GM12878 (cell line): Measurements from ENCODE around the gene N4BP2L2. TPM values are rescaled to one million over a fixed set of nuclear protein-coding genes. Genes with fewer than 3 reads are reported as not detected.
A peak's percentile ranks its signal among the peaks of the same experiment; 100 is the strongest.

ENCODE experiments used
- ATAC-seq: fragments of 200-7000 bp; cut with Tn5 transposase; 3 replicates; pipeline ENCODE4 v1.9.1; 2020; ENCODE audit warnings: mild to moderate bottlenecking, moderate library complexity
- BruUV-seq: library from RNA; stranded (reverse); fragments of 400-500 nt; replicated peaks from 2 replicates; lab custom pipeline; 2021; lab: Mats Ljungman, UMichigan
- CTCF ChIA-PET: fragments of 300-600 bp; sonication (Branson Sonifier 250); formaldehyde crosslinking; extraction: SDS; loops from one replicate; lab custom pipeline; 2021; ENCODE audit warnings: inconsistent platforms; lab: Yijun Ruan, JAX
- POLR2A ChIA-PET: fragments of 350-600 bp; formaldehyde crosslinking; extraction: SDS; loops from one replicate; lab custom pipeline; 2021; ENCODE audit warnings: inconsistent platforms; lab: Charles Lee
- RAD21 ChIA-PET: fragments of 300-600 bp; sonication (Branson Sonifier 250); formaldehyde crosslinking; loops from one replicate; lab custom pipeline; 2023; ENCODE audit warnings: antibody characterized with exemption; ENCODE audit not compliant: unreplicated experiment; lab: Charles Lee
- SMC1A ChIA-PET: fragments of 300-600 bp; sonication (Branson Sonifier 250); formaldehyde crosslinking; loops from one replicate; lab custom pipeline; 2023; ENCODE audit not compliant: unreplicated experiment, uncharacterized antibody; lab: Charles Lee
- DNase-seq: peaks from one replicate; pipeline ENCODE4 v3.0.0-alpha.2; 2011; ENCODE audit warnings: low read depth, low spot score
- FAIRE-seq: peaks from 3 replicates; lab custom pipeline; 2011; peaks lifted over from hg19 to GRCh38; lab: Jason Lieb, UNC
- H2AFZ ChIP-seq: 2 replicates; pipeline ENCODE4 v1.6.0; 2011; ENCODE audit warnings: low read depth, low read length, control low read depth; ENCODE audit not compliant: control insufficient read depth
- H3K27ac ChIP-seq: 2 replicates; pipeline ENCODE4 v1.5.1; 2011; ENCODE audit warnings: control low read depth; ENCODE audit not compliant: control insufficient read depth, insufficient read depth
- H3K27me3 ChIP-seq, 2 experiments: replicated peaks in 1 of 2; 2 replicates each; pipeline versions ENCODE4 v1.6.0 to v1.6.1; 2011; ENCODE audit warnings: low read length in 1 of 2; ENCODE audit not compliant: control insufficient read depth in 2 of 2, insufficient read depth in 2 of 2
- H3K36me3 ChIP-seq, 2 experiments: 2 replicates each; pipeline ENCODE4 v1.5.1; 2011; ENCODE audit warnings: low read length in 1 of 2; ENCODE audit not compliant: control insufficient read depth in 2 of 2, insufficient read depth in 2 of 2
- H3K4me1 ChIP-seq: 2 replicates; pipeline ENCODE4 v1.6.1; 2011; ENCODE audit warnings: mild to moderate bottlenecking, low read length, moderate library complexity, mixed read lengths; ENCODE audit not compliant: control insufficient read depth, insufficient read depth
- H3K4me2 ChIP-seq: 2 replicates; pipeline ENCODE4 v1.6.0; 2011; ENCODE audit warnings: control low read depth; ENCODE audit not compliant: control insufficient read depth, insufficient read depth
- H3K4me3 ChIP-seq: fragments of 200-600 bp; sonication (generic); 2 replicates; pipeline ENCODE4 v1.5.1; 2016
- H3K79me2 ChIP-seq: 2 replicates; pipeline ENCODE4 v1.6.0; 2011; ENCODE audit warnings: low read length; ENCODE audit not compliant: control insufficient read depth, insufficient read depth
- H3K9ac ChIP-seq: 2 replicates; pipeline ENCODE4 v1.8.0; 2011; ENCODE audit warnings: low read length, control low read depth, mixed read lengths; ENCODE audit not compliant: control insufficient read depth, insufficient read depth
- H3K9me3 ChIP-seq: replicated peaks from 3 replicates; pipeline ENCODE4 v1.5.1; 2011; ENCODE audit warnings: mild to moderate bottlenecking, low read length; ENCODE audit not compliant: control insufficient read depth, insufficient read depth
- H4K20me1 ChIP-seq: 2 replicates; pipeline ENCODE4 v1.6.0; 2011; ENCODE audit not compliant: control insufficient read depth, insufficient read depth
- CREB1 ChIP-seq: IDR thresholded peaks from 2 replicates; pipeline ENCODE4 v1.6.1; 2012; ENCODE audit warnings: low read depth, mild to moderate bottlenecking, inconsistent platforms
- MEF2A ChIP-seq: IDR thresholded peaks from 2 replicates; pipeline ENCODE4 v1.6.1; 2011; ENCODE audit warnings: low read depth, mild to moderate bottlenecking, low read length, moderate library complexity; ENCODE audit not compliant: insufficient read depth
- POLR2A ChIP-seq: IDR thresholded peaks from 2 replicates; pipeline ENCODE4 v1.6.1; 2011; ENCODE audit warnings: low read depth, mild to moderate bottlenecking, low read length
- ZNF207 ChIP-seq: fragments of 450-650 bp; IDR thresholded peaks from 2 replicates; pipeline ENCODE4 v1.6.1; 2014; ENCODE audit warnings: antibody characterized with exemption, mild to moderate bottlenecking, borderline replicate concordance
- WGBS: methylation state at CpG from one replicate; pipeline ENCODE4 v1.1.6; 2016; ENCODE audit warnings: low lambda C conversion rate; ENCODE audit not compliant: insufficient replicate concordance, insufficient coverage; ENCODE audit errors: missing lambda C conversion rate; 5-methylcytosine and 5-hydroxymethylcytosine counted together
- in situ Hi-C: fragments of 300-500 bp; cut with MboI; formaldehyde crosslinking; loops from 9 replicates; pipeline ENCODE4 v1.14.3; 2018; ENCODE audit warnings: mixed read lengths
- intact Hi-C: fragments of 100-400 bp; cut with micrococcal nuclease; formaldehyde crosslinking; loops from one replicate; pipeline ENCODE4 v1.14.2; 2022; ENCODE audit not compliant: unreplicated experiment
- polyA plus RNA-seq, 11 experiments: library from polyadenylated mRNA; depleted of rRNA in 4 of 11; unstranded in 6 of 11; stranded (reverse) in 5 of 11; fragments of >200 nt; fragmentation: Nextera tagmentation in 4 of 11; fragmentation: Illumina TruSeq in 1 of 11; extraction: Ambion mirVana in 4 of 11; extraction: Trizol in 1 of 11; gene quantifications; 1 replicate in 1 of 11; 2 replicates in 10 of 11; pipeline versions ENCODE4 v1.2.1 to v1.2.3, GENCODE V29; 2011 to 2016; ENCODE audit warnings: inconsistent platforms in 2 of 11, missing spikeins in 2 of 11, low read depth in 1 of 11
- total RNA-seq, 4 experiments: library from RNA; depleted of rRNA in 3 of 4; stranded (reverse); fragments of >200 nt in 3 of 4; fragmentation: Illumina TruSeq in 1 of 4; extraction: Trizol in 1 of 4; gene quantifications; 2 replicates each; pipeline versions ENCODE4 v1.2.1 to v1.2.3, GENCODE V29; 2013 to 2021

N4BP2L2 gene
- total and polyA plus RNA-seq, 10 of the 15 experiments (the other 5 are each of a cell fraction or from before 2014, with no cell fraction given): 41.7 to 87.1 (median 61.2) TPM

GRCh38 chr13:32535748-32536147 is 2.8 kb downstream of the N4BP2L2 start:
- in situ Hi-C loops: loop anchor here (10.0 to 25.0 kb wide), 2 partner anchors 1009 to 1373 kb away; partner anchors contain the start of gene HSPH1
- ChIA-PET RAD21 (interaction anchor here (1.3 kb wide), 1 partner anchor 110 kb away, joined by 4 read pairs; no protein-coding TSS in a partner anchor), CTCF (interaction anchor here (1.3 kb wide), 1 partner anchor 16 kb away, joined by 3 read pairs; no protein-coding TSS in a partner anchor)
- H3K79me2 ChIP-seq: peaks cover 76% of the 10 kb centered on the region
- no peak for TF ChIP-seq ZNF207
- no peak for TF ChIP-seq POLR2A
- TF ChIP-seq, all 136 proteins: peak for 0
- Histone ChIP-seq H3K27ac (no peak overlapping the region), H4K20me1 (0 out of 2 replicates have a peak, but pooled peaks cover 3% of the 10 kb centered on the region), H3K27me3 (no peaks in the 10 kb centered on the region), H3K9ac (no peak overlapping the region; the same call in 1 of the 2 replicates), H3K36me3 (peaks cover 0 to 14% of the 10 kb centered on the region in 2 experiments; a peak in 1 of 4 replicates), H2AFZ (no peak overlapping the region), H3K4me3 (peak overlapping the region; percentile 54), H3K4me1 (peaks cover 8% of the 10 kb centered on the region; the same call in 1 of the 2 replicates), H3K9me3 (no peaks in the 10 kb centered on the region), H3K4me2 (peak overlapping the region; percentile 19)
- no TSS peak for BruUV-seq
- ATAC-seq: no peak
- intact Hi-C loops: loop anchor here (5.0 kb wide), 1 partner anchor 218 kb away; the partner anchor contains the start of genes BRCA2 and ZAR1L
- ChIA-PET SMC1A (interaction anchor here (1.9 kb wide), 1 partner anchor 8 kb away, joined by 7 read pairs; no protein-coding TSS in a partner anchor), POLR2A (interaction anchor here (0.7 kb wide), 1 partner anchor 108 kb away, joined by 3 read pairs; the partner anchor contains the start of gene N4BP2L1)
- 97% methylated on average over 2 of the region's 2 CpGs for WGBS
- DNase-seq: no peak
- FAIRE-seq: no peak

- Histone ChIP-seq H3K4me2 (peak overlapping the region; percentile 19), H3K9me3 (no peaks in the 10 kb centered on the region), H3K9ac (no peak overlapping the region; the same call in 1 of the 2 replicates), H4K20me1 (0 out of 2 replicates have a peak, but pooled peaks cover 3% of the 10 kb centered on the region), H2AFZ (no peak overlapping the region), H3K4me1 (peaks cover 8% of the 10 kb centered on the region; the same call in 1 of the 2 replicates), H3K4me3 (peak overlapping the region; percentile 54), H3K79me2 (peaks cover 82% of the 10 kb centered on the region), H3K36me3 (peaks cover 0 to 14% of the 10 kb centered on the region in 2 experiments; a peak in 1 of 4 replicates), H3K27ac (no peak overlapping the region), H3K27me3 (no peaks in the 10 kb centered on the region)
- ChIA-PET SMC1A (no interaction called here), POLR2A (no interaction called here), RAD21 (no interaction called here), CTCF (no interaction called here)
- TF ChIP-seq MEF2A (0 out of 2 replicates have a peak, but pooled peaks have one; percentile 20), CREB1 (no peak)
- DNase-seq (no peak), FAIRE-seq (no peak), ATAC-seq (no peak)
- no TSS peak for BruUV-seq
- in situ Hi-C loops: loop anchor here (10.0 to 25.0 kb wide), 2 partner anchors 1010 to 1373 kb away; partner anchors contain the start of gene HSPH1
- WGBS: 0% methylated on average over 1 of the region's 1 CpG
- intact Hi-C loops: loop anchor here (5.0 kb wide), 1 partner anchor 218 kb away; the partner anchor contains the start of genes BRCA2 and ZAR1L
Measured at GRCh38 chr13:32535115-32535514, 3.5 kb downstream of the N4BP2L2 start.
